GM18951 (cell line): ENCODE results near the gene GPLD1.
"Not testable (repeated sequence)": the region's sequence is repeated elsewhere in the genome, so short reads cannot be mapped to it uniquely, and the experiment has no call there.

ENCODE experiments used
- POLR2A ChIP-seq: IDR thresholded peaks from 4 replicates; pipeline ENCODE4 v1.6.1; 2011; ENCODE audit warnings: mild to moderate bottlenecking; ENCODE audit not compliant: insufficient read length, insufficient read depth; ENCODE audit errors: extremely low read depth
- in situ Hi-C: fragments of 300-500 bp; cut with MboI; formaldehyde crosslinking; loops from one replicate; pipeline ENCODE4 v1.12.0; 2022; ENCODE audit warnings: low sequenced_read_pairs, mixed read lengths, inconsistent platforms; ENCODE audit not compliant: unreplicated experiment

GPLD1 gene

DNA sequence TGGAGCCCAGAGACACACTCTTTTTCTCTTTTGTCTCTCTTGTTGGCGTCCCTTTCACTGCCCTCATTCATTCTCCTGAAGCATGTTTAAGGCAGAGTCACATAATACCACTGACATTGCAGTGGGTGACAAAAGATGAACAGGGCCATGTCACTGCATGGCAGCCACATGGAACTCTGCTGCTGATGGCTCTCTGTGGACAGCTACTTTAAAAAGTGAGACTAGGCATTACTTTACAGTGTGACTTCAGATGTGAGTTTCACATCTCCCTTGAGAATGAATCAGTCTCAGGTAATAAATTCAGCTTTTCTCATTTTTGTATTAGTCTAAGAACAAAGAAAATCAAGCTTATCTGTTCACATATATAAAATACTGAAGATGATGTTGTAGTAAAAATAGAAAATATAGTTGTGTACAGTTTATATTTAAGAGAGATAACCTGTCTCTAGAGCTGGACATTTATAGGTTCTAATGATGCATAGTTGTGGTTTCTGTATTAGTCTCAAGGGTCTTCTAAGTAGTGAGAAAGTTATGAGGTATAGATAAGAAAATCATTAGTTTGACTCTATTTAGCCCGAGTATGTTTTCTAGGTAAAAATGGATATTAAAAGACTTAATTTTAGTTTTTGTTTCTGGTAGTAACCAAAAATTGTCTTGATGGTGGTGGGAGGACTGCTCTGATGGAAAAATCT, 80.5 kb downstream of the GPLD1 start:
- in situ Hi-C loops, result no loop called here
- no peak for TF ChIP-seq POLR2A

DNA sequence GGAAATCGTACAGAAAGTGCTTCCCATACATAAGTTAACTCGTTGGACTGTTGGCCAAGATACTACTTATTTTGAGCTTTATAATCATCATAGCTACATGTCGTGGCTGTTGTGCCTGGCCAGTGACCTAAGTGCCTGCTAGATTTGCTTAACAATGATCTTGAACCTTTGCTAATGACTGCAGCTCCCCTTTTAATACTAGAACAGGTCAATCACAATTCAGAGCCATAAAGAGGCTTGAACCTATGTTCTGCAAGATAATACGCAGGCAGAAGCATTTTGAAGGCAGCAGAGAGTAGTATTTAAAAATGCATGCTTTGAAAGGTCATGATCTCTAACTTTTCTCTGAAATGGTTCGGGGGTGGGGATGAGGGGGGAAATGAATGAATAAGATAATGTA, 84.1 kb downstream of the GPLD1 start:
- no peak for TF ChIP-seq POLR2A
- in situ Hi-C loops, result no loop called here

DNA sequence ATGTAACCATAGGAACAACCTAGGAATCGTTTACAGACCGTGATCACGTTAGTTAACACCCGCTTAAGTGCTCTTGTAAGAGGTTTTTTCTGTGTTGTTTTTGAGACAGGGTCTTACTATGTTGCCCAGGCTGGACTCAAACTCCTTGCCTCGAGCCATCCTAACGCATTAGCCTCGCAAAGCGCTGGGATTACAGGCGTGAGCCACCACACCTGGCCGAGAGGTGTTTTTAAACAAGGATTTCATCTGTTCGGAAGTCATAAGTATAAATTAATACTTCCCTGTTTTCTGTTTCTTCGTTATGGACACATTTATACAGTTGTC, 85.9 kb downstream of the GPLD1 start:
- in situ Hi-C loops, result no loop called here
- no peak for TF ChIP-seq POLR2A

DNA sequence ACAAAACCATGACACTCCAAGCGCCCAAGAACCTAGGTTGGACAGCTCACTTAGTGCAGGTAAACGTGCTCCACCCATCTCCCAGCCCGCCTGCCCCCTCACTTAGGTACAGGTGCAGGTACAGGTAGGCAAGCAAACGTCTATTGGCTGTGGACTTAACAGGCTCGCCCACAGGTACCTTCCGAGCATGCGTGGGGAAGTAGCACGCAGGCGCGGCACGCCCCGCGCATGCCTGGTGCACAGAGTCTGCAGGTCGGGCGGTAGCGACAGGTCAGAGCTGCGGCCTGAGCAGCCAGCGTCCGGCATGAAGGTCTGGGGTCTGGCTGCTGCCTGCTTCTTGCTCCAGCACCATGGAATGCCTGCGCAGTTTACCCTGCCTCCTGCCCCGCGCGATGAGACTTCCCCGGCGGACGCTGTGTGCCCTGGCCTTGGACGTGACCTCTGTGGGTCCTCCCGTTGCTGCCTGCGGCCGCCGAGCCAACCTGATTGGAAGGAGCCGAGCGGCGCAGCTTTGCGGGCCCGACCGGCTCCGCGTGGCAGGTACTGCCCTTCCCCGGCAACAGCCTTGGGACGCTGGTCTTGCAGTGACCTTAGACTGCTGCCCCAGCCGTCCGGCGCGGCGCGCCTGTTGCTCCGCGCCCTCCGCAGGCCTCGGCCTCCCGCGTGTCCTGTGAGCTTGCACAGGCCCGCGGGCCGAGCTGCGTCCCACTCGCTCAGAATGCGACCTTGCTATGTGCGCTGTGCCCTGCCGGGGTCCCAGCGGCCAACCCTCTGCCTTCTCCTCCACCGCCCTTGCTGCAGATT, 86.5 kb downstream of the GPLD1 start, which contains the start of gene MRS2:
TSS of gene MRS2 (plus strand) at position 240 of the 804 bp plus-strand sequence. CDS start at position 351, 111 bp downstream.
- in situ Hi-C loops, result no loop called here
- peak; percentile 93 for TF ChIP-seq POLR2A

DNA sequence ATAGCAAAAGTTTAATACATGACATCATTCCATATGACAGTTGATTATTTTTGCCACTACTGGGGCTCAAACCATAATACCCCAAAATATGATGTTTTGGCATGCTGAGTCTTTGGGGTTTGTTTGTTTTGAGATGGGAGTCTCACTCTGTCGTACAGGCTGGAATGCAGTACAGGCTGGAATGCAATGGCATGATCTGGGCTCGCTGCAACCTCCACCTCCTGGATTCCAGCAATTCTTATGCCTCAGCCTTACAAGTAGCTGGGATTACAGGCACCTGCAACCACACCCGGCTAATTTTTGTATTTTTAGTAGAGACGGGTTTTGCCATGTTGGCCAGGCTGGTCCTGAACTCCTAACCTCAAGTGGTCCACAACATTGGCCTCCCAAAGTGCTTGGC, 87.9 kb downstream of the GPLD1 start:
- in situ Hi-C loops, result no loop called here
- no peak for TF ChIP-seq POLR2A

DNA sequence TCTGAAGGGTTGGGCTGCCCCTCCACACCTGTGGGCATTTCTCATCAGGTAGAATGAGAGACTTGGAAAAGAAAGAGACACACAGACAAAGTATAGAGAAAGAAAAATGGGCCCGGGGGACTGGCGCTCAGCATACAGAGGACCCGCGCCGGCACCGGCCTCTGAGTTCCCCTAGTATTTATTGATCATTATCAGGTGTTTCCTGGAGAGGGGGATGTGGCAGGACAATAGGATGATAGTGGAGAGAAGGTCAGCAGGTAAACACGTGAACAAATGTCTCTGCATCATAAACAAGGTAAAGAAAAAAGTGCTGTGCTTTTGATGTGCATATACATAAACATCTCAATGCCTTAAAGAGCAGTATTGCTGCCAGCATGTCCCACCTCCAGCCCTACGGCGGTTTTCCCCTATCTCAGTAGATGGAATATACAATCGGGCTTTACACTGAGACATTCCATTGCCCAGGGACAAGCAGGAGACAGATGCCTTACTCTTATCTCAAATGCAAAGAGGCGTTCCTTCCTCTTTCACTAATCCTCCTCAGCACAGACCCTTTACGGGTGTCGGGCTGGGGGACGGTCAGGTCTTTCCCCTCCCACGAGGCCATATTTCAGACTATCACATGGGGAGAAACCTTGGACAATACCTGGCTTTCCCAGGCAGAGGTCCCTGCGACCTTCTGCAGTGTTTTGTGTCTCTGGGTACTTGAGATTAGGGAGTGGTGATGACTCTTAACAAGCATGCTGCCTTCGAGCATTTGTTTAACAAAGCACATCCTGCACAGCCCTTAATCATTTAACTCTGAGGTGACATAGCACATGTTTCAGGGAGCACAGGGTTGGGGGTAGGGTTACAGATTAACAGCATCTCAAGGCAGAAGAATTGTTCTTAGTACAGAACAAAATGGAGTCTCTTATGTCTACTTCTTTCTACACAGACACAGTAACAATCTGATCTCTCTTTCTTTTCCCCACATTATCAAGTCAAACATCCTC, 89.0 kb downstream of the GPLD1 start:
- in situ Hi-C loops, result not testable (repeated sequence)

DNA sequence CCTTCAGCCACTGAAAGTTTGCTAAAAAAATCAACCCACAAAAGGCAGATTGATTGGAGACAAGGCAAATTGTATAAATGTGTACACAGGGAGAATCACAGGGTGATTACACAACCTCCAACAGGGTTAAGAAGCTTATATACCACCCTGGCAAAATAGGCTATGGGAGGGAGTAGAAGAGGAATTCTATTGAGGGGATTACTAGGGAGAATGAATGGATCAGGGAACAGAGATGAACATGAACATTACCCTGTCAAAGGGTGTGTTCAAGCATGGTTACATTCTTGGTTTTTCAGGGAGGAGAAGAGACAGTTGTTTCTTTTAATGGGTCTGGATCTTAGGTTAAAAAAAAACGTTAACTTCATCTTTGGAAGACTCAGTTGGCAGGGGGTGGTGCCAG, 91.7 kb downstream of the GPLD1 start:
- in situ Hi-C loops, result no loop called here
- no peak for TF ChIP-seq POLR2A

DNA sequence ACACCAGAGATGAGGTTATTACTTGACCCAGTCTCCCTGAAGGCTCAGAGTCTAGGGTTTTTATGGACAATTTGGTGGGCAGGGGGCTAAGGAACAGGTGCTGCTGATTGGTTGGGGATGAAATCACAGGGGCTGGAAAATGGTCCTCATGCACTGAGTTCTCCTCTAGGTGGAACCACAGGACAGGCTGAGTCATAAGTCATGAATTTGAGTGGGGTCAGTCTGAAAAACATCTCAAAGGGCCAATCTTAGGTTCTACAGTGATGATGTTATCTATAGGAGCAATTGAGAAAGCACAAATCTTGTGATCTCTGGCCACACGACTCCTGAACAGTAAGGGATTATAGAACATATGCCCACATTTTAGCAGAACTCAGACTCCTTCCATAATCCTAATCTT, 92.6 kb downstream of the GPLD1 start:
- in situ Hi-C loops, result no loop called here
- TF ChIP-seq POLR2A, result no peak

DNA sequence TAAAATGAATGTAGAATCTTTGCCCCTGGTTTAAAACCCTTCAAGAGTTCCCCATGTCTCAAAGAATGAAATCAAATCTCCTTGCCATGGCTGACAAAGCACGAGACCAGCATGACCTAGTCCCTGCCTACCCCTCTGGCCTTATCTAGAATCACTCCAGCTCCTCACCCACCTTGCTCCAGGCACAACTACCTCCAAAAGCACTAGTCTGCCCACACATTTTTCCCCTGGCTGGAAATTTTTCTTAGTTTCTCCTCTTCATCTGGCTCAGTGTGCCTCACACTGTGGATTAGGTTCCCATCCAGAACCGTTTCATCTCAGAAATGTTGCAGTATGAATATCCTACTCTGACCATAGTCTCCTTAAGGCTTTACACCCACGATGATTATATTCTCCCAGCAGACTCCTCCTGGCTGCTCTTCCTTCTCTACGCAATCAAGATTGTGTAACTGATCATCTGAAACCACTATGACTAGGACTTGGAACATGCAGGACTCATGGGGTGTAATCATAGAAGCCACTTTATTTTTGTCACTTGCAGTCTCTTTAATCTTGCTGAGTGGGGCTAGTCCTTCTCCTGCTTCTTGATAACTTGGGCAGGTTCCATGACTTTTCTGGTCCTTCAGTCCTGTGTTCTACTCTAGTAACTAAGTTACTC, 94.5 kb downstream of the GPLD1 start:
- in situ Hi-C loops, result no loop called here
- no peak for TF ChIP-seq POLR2A

DNA sequence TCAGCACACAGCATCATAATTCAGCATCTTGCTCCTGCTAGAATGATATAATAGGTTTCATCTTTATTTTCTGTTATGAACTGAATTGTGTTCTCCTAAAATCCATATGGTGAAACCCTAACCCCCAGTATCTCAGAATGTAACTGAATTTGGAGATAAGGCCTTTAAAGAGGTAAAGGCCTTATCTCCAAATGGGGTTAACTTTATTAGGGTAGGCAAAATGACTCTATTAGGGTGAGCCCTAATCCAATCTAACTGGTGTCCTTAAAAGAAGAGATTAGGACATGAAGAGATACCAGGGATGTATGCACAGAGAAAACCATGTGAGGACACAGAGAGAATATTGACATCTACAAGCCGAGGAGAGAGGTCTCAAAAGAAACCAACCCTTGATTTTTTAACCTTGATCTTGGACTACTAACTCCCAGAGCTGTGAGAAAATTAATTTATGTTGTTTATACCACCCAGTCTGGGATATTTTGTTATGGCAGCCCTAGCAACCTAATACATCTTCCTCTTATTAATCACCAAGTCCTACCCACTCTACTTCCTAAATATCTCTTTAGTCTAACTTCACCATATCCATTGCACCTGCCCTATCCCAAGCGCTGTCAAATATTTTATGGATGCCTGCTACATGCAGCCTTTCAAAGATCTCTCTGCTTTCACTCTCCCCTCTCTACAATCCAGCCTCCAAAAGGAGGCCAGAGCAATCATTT, 95.2 kb downstream of the GPLD1 start:
- TF ChIP-seq POLR2A, result no peak
- in situ Hi-C loops, result no loop called here

DNA sequence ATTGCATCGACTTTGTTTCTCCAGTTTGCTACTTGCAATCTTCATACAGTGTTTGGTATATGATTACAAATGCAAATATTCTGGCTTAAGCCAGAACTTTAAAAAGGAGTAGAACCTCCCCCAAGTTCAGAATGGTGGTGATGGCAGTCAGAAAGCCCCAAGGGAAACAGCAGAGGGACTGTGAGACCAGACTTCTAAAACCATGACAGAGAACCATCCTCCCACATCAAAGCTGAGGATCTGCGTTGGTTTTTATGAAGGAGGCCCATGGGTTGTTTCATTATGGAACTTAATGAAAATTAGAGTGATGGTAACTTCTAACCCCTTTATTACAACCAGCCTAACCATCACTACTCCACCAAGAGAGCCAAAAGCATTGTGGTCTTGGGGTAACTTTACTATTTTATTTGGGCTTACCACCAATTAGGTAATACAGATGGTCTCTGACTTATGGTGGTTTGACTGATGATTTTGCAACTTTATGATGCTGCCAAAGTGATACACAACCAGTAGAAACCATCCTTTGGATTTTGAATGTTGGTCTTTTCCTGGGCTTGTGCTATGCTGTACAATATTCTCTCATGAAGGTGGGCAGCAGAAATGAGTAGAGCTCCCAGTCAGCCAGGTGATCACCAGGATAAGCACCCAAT, 97.5 kb downstream of the GPLD1 start:
- no peak for TF ChIP-seq POLR2A
- in situ Hi-C loops, result no loop called here

DNA sequence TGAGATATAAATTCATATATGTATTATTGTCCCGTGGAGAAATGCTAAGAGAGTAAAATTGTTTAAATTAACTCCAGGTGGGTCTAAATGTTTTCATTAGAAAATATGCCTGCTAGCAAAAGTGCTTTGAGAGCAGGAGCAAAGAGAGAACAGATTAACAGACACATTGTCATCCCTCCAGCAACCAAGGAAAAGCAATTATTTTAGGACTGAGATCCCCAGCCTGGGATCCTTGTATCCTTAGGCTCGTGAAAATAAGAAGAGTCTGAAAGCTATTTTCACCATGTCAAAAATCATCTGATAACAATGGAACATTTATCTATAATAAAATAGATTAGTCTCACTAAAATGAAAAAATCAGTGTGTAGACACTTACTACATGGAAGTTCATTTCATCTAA, 98.2 kb downstream of the GPLD1 start:
- TF ChIP-seq POLR2A, result no peak
- in situ Hi-C loops, result no loop called here
